Measurements from ENCODE around the gene LRRC10B. TPM values are rescaled to one million over a fixed set of nuclear protein-coding genes. Genes with fewer than 3 reads are reported as not detected.

The LRRC10B gene
- total RNA-seq, 1 experiment from 2014 or later = 0.39 TPM

DNA sequence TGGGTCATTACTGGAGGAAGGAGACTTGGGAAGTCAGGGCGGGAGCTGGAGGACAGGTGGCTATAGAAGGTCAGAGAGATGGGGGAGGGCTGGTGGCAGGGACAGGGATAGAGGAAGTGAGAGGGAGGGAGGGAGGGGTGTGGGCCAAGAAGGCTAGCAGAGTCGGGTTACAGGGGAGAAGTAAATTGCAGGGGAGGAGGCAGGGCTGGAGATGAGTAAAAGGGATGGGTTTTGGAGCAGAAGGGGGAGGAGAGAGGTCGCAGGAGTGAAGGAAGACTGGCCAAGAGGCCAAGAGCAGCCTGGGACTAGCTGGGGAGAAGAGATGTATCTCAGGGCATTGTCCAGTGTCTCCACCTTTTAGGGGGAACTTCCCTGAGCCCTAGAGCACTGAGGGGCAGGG is 33.0 kb downstream of the LRRC10B start:
- H3T11ph ChIP-seq (ENCODE audit: low read length) = no peak overlapping the region
- peaks cover 3% of the 10 kb centered on the region for H3K23me2 ChIP-seq (ENCODE audit: insufficient read length, low read depth, low read length, poor library complexity, severe bottlenecking)
- H3K56ac ChIP-seq (ENCODE audit: insufficient read length, low read depth, low read length) = no peak overlapping the region
- no peak overlapping the region for H2BK5ac ChIP-seq (ENCODE audit: insufficient read length, low read length)
- H3K4me3 Mint-ChIP-seq = peak overlapping the region in 1 of 2 experiments; percentile 13; a peak in 1 of 5 replicates
- no peak overlapping the region for H4K5ac ChIP-seq (ENCODE audit: insufficient read length, low read depth, low read length)
- no peak overlapping the region for H3K27ac ChIP-seq (ENCODE audit: insufficient read length, low read depth, low read length)
- H2BK120ac ChIP-seq (ENCODE audit: low read depth, low read length, poor library complexity, severe bottlenecking) = no peak overlapping the region
- H2AFZ ChIP-seq (ENCODE audit: low read length) = no peak overlapping the region
- H3K23ac ChIP-seq (ENCODE audit: insufficient read length, low read depth, low read length) = no peak overlapping the region
- H3K9ac ChIP-seq (ENCODE audit: extremely low read depth, insufficient read length, low read length) = no peak overlapping the region
- H2BK15ac ChIP-seq (ENCODE audit: low read depth, low read length) = no peak overlapping the region
- no peaks in the 10 kb centered on the region for H4K20me1 ChIP-seq (ENCODE audit: control insufficient read depth, insufficient read depth, insufficient read length)
- WGBS (ENCODE audit: extremely low coverage, insufficient read length, low lambda C conversion rate) = no CpG with 5 or more reads among the region's 3 CpGs
- no peaks in the 10 kb centered on the region for H3K9me3 Mint-ChIP-seq
- no peak overlapping the region for H2BK12ac ChIP-seq (ENCODE audit: insufficient read length, low read depth, low read length)
- peaks cover 9% of the 10 kb centered on the region for H3K4me1 ChIP-seq (ENCODE audit: insufficient read depth, low read length)
- H3K4me2 ChIP-seq (ENCODE audit: insufficient read depth, insufficient read length, low read length) = no peak overlapping the region
- no peaks in the 10 kb centered on the region for H3K27me3 ChIP-seq (ENCODE audit: insufficient read depth, low read length)
- no peaks in the 10 kb centered on the region for H3K9me3 ChIP-seq (ENCODE audit: control insufficient read depth, low read depth, low read length)
- H3K79me1 ChIP-seq (ENCODE audit: insufficient read depth, low read depth, low read length, poor library complexity, severe bottlenecking) = no peaks in the 10 kb centered on the region
- H2AK5ac ChIP-seq (ENCODE audit: insufficient read length, low read length) = no peak overlapping the region
- DNase-seq = peak; percentile 91
- no peak overlapping the region for H3K14ac ChIP-seq (ENCODE audit: insufficient read depth, low read length)
- no peak overlapping the region for H2BK20ac ChIP-seq (ENCODE audit: low read depth, low read length, poor library complexity, severe bottlenecking)
- no peak overlapping the region for H4K8ac ChIP-seq (replicated peaks; ENCODE audit: insufficient read length, low read depth, low read length)
- H3K27ac Mint-ChIP-seq = peak overlapping the region; percentile 6 to 68 (median 12); a peak in 2 of 7 replicates
- TF ChIP-seq, protein P1, sequence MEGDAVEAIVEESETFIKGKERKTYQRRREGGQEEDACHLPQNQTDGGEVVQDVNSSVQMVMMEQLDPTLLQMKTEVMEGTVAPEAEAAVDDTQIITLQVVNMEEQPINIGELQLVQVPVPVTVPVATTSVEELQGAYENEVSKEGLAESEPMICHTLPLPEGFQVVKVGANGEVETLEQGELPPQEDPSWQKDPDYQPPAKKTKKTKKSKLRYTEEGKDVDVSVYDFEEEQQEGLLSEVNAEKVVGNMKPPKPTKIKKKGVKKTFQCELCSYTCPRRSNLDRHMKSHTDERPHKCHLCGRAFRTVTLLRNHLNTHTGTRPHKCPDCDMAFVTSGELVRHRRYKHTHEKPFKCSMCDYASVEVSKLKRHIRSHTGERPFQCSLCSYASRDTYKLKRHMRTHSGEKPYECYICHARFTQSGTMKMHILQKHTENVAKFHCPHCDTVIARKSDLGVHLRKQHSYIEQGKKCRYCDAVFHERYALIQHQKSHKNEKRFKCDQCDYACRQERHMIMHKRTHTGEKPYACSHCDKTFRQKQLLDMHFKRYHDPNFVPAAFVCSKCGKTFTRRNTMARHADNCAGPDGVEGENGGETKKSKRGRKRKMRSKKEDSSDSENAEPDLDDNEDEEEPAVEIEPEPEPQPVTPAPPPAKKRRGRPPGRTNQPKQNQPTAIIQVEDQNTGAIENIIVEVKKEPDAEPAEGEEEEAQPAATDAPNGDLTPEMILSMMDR (conservative IDR thresholded peaks at IDR 0.05) = no peak
- H4K91ac ChIP-seq (ENCODE audit: insufficient read length, low read depth, low read length) = no peak overlapping the region
- no peak overlapping the region for H3K18ac ChIP-seq (ENCODE audit: insufficient read length, low read depth, low read length)
- peaks cover 4 to 5% (median 4%) of the 10 kb centered on the region in 3 experiments; a peak in 3 of 7 replicates for H3K36me3 Mint-ChIP-seq (ENCODE audit: insufficient read depth in 1 of 3, low read depth in 3 of 3)
- no peak overlapping the region for H3K4ac ChIP-seq (ENCODE audit: low read depth, low read length)
- no peaks in the 10 kb centered on the region; the same call in none of the 2 replicates for H3K27me3 Mint-ChIP-seq (ENCODE audit: low read depth)
- H3K79me2 ChIP-seq (ENCODE audit: insufficient read depth, low read length) = no peaks in the 10 kb centered on the region
- H3K4me1 Mint-ChIP-seq = peaks cover 38 to 56% of the 10 kb centered on the region in 2 experiments
